ENCODE results near the gene SUMF1.

- TF ChIP-seq CTCF (IDR thresholded peaks at IDR 0.05 in 2 of 3, conservative IDR thresholded peaks at IDR 0.05 in 1 of 3; ENCODE audit: borderline replicate concordance in 1 of 3, insufficient read depth in 1 of 3, low read depth in 2 of 3, low read length in 2 of 3) (no peak), POLR2A (IDR thresholded peaks at IDR 0.05; ENCODE audit: borderline replicate concordance, extremely low read depth, insufficient read depth, insufficient read length) (no peak), REST (IDR thresholded peaks at IDR 0.05; ENCODE audit: low read depth) (no peak)
Measured at GRCh38 chr3:4376499-4376898, 90.6 kb downstream of the SUMF1 start.
